ENCODE measurements around the gene GPR146. TPM values are rescaled to one million over a fixed set of nuclear protein-coding genes. Genes with fewer than 3 reads are reported as not detected.

GPR146 gene, protein sequence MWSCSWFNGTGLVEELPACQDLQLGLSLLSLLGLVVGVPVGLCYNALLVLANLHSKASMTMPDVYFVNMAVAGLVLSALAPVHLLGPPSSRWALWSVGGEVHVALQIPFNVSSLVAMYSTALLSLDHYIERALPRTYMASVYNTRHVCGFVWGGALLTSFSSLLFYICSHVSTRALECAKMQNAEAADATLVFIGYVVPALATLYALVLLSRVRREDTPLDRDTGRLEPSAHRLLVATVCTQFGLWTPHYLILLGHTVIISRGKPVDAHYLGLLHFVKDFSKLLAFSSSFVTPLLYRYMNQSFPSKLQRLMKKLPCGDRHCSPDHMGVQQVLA
- 21.7 and 24.7 TPM in 2 replicates for total RNA-seq

DNA sequence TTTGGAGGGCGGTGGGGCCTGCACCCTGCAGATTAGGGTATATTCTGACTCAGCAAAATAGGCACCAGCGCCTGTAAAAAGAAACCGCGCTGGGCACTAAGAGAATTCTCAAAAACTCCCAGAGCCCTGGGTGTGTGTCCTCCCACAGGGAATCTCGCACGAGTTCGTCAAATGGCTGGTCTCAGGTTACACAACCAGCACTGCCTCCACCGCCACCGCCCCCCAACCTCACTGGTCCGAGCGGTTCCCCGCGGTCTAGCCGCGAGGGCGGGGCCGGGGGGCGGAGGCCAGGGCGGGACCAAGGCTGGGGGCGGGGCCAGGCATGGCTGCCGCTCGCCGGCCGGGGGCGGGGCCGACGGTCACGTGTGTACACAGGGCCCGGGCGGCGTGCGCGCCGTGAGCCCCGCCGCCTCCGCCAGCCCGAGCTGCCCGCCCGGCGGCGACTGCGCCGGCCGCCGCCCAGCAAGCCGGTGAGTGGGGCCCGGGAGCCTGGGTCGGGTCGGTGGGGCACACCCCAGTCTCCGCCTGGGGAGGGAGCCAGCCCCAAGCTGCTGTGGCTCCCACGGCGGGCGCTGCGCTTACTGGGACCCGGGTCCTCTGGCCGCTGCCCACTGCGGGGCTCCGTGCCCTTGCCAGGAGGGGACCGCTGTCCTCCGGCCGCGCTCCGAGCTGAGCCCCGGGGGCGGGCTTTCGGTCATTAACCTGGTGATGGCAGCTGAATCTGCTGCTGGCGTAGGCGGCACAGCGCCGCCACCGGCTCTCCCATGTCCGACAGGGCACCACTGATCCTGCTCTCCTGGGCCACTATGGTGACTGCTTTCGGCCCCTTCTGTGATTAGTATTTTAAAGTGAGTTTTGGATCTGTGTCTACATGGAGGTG is at the start of gene GPR146:
Gene GPR146, plus strand, starts transcription at position 358 of the 880 bp plus-strand sequence. CDS start 12,970 bp downstream, outside the sequence.

DNA sequence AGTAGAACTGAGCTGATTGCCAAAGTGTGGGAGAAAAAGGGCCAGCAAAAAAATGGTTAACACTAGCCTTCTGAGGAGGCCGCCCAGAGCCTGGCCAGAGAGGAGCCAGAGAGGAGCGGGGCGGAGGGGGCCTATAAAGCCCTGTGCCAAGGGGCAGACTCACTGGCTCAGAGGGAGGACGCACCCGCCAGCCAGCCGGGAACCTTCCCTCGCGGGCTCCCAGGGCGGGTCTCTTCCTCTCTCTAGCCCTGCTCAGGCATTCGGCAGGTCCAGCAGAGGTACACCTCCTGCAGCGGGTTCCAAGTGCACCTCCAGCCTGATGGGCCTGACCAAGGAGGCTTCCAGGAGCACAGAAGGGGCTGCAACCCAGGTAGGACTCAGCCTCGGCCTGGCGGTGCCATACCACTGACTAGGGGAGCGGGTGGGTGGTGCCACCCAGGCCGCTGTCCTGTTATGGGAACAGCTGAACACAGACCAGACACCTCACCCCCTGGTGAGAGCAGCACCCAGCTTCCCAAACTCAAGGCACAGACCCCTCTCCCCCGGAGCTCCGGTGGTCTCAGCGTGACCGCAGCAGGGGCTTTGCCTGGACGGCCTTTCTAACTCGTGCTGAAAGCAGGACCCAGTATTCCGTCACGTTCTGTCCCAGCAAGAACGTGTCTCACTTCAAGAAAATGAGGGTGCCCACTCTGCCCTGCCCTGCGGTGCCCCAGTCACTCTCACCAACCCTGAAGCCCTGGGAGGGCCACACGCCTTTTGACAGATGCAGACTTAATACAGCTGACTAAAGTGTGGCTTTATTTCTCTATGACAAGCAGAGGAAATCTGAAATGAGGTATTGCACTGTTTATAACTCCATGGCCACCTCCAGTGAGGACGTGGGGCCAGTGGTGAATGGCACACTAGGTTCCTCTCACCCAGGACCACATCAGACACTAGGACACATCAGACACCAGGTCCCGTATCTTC is 43.9 kb downstream of the GPR146 start, which contains the start of gene GPER1:
Gene GPER1, plus strand, starts transcription at position 162 of the 969 bp plus-strand sequence. CDS start 3,616 bp downstream, outside the sequence.

Other genes with a start within 250 kb of the GPR146 start
- gene SUN1, start 212.1 kb upstream of the GPR146 start, total RNA-seq = 171 and 175 TPM in 2 replicates
- gene GET4, start 168.0 kb upstream of the GPR146 start, total RNA-seq = 30.0 and 35.3 TPM in 2 replicates
- 1.4 and 5.0 TPM in 2 replicates for gene ADAP1, start 89.9 kb upstream of the GPR146 start, total RNA-seq
- gene COX19, start 69.0 kb upstream of the GPR146 start, total RNA-seq = 6.3 and 6.8 TPM in 2 replicates
- gene CYP2W1, start 61.4 kb upstream of the GPR146 start, total RNA-seq = not detected in 2 replicates
- 0.86 and 0.87 TPM in 2 replicates for gene GPER1, start 43.6 kb downstream of the GPR146 start, total RNA-seq
- gene ZFAND2A, start 115.7 kb downstream of the GPR146 start, total RNA-seq = 14.1 and 14.2 TPM in 2 replicates
- gene UNCX, start 188.3 kb downstream of the GPR146 start, total RNA-seq = not detected in 2 replicates